GM12801 (cell line): Measurements from ENCODE around the gene OR10H1.

Experiments
- TF ChIP-seq, protein P1 (sequence below): IDR thresholded peaks from one replicate; pipeline ENCODE4 v1.5.1; 2011; ENCODE audit warnings: control low read depth; ENCODE audit not compliant: insufficient read length; ENCODE audit errors: extremely low read depth

Gene OR10H1

DNA sequence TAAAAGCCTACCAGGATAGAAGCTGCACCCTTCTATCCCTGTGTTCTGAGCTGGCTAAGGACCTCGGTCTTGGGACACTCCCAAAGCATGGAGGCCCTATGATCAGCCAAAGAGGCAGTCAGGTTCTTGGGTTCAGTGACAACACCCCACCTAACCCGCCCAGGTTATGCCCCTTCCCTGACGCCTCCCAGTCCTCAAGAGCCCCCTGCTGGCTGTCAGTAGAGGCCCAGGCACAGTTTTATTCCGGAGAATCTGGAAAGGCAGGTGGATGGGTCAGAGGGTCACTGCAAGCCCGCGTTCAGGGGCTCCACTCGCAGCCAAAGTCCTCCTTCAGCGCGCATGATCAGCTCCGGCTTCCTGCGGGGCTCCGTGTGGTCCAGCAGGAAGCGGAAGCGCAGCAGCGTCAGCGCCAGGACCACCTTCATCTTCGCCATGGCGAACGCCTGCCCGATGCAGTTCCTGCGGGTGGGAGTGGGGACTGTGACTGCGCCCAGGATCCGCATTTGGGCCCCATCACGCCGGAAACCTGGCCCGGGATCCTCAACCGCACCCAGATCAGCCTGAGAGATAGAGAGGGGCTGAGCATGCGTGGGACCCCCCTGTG, 55.4 kb downstream of the OR10H1 start:
- TF ChIP-seq, protein P1, sequence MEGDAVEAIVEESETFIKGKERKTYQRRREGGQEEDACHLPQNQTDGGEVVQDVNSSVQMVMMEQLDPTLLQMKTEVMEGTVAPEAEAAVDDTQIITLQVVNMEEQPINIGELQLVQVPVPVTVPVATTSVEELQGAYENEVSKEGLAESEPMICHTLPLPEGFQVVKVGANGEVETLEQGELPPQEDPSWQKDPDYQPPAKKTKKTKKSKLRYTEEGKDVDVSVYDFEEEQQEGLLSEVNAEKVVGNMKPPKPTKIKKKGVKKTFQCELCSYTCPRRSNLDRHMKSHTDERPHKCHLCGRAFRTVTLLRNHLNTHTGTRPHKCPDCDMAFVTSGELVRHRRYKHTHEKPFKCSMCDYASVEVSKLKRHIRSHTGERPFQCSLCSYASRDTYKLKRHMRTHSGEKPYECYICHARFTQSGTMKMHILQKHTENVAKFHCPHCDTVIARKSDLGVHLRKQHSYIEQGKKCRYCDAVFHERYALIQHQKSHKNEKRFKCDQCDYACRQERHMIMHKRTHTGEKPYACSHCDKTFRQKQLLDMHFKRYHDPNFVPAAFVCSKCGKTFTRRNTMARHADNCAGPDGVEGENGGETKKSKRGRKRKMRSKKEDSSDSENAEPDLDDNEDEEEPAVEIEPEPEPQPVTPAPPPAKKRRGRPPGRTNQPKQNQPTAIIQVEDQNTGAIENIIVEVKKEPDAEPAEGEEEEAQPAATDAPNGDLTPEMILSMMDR: no peak

DNA sequence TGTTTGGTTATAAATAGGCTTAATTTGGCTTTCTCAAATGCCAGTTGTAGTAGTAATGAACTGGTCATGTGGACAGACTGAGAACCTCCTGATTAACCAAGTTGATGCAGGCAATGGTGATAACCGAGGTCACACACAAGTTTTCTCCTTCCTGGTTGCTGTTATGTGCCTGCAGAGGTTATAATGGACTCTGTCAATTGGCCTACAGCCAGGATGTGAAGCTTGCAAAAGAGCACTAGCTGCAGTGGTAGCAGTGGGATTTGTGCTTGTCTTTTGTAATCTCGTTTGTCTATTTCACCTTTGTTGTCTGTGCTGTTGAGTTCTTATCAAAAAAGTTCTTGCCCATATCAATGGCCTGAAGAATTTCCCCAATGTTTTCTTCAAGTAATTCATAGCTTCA, 57.1 kb downstream of the OR10H1 start:
- TF ChIP-seq, protein P1: no peak
